OCI-LY1 (cell line): ENCODE results near the gene PLEKHM3.

Experiments
- H2AFZ ChIP-seq: fragments of 200-600 bp; sonication (generic), shearing (Covaris generic); 2 replicates; pipeline ENCODE4 v1.6.0; 2014; ENCODE audit warnings: antibody characterized with exemption, mild to moderate bottlenecking, low read length
- H3F3A ChIP-seq: fragments of 200-600 bp; sonication (generic), shearing (Covaris generic); 2 replicates; pipeline ENCODE4 v1.6.0; 2014; ENCODE audit warnings: mild to moderate bottlenecking, antibody characterized with exemption, low read length, moderate library complexity; ENCODE audit not compliant: insufficient read depth
- H3K27ac ChIP-seq: fragments of 200-600 bp; sonication (generic); 2 replicates; pipeline ENCODE4 v1.5.1; 2014; ENCODE audit warnings: low read length, mixed run types, mild to moderate bottlenecking, low read depth; ENCODE audit not compliant: poor library complexity, severe bottlenecking
- H3K27me3 ChIP-seq: fragments of 200-600 bp; sonication (generic); 2 replicates; pipeline ENCODE4 v1.6.0; 2014; ENCODE audit warnings: antibody characterized with exemption, mild to moderate bottlenecking, low read length, moderate library complexity; ENCODE audit not compliant: insufficient read depth
- H3K36me3 ChIP-seq: fragments of 200-600 bp; sonication (generic); 2 replicates; pipeline ENCODE4 v1.6.1; 2014; ENCODE audit warnings: mild to moderate bottlenecking, antibody characterized with exemption, low read length, moderate library complexity, mixed read lengths; ENCODE audit not compliant: insufficient read depth
- H3K4me1 ChIP-seq: fragments of 200-600 bp; sonication (generic); 2 replicates; pipeline ENCODE4 v1.5.1; 2014; ENCODE audit warnings: mild to moderate bottlenecking, low read length, moderate library complexity; ENCODE audit not compliant: insufficient read depth, severe bottlenecking
- H3K4me2 ChIP-seq: fragments of 200-600 bp; sonication (generic), shearing (Covaris generic); 2 replicates; pipeline ENCODE4 v1.6.1; 2014; ENCODE audit warnings: low read length
- H3K4me3 ChIP-seq: fragments of 200-600 bp; sonication (generic); 2 replicates; pipeline ENCODE4 v1.5.1; 2014; ENCODE audit warnings: low read length, low read depth, mild to moderate bottlenecking, mixed read lengths; ENCODE audit not compliant: poor library complexity, severe bottlenecking
- H3K79me2 ChIP-seq: fragments of 200-600 bp; shearing (Covaris generic); 2 replicates; pipeline ENCODE4 v1.6.1; 2016; ENCODE audit warnings: mixed run types, low read length, mixed read lengths; ENCODE audit not compliant: insufficient read depth
- H3K9ac ChIP-seq: fragments of 200-600 bp; sonication (generic), shearing (Covaris generic); 2 replicates; pipeline ENCODE4 v1.6.1; 2014; ENCODE audit warnings: mild to moderate bottlenecking, low read length, mixed read lengths
- H3K9me2 ChIP-seq: fragments of 200-600 bp; sonication (generic), shearing (Covaris generic); 2 replicates; pipeline ENCODE4 v1.6.1; 2014; ENCODE audit warnings: low read depth, mild to moderate bottlenecking, low read length, mixed read lengths
- H3K9me3 ChIP-seq: fragments of 200-600 bp; shearing (Covaris generic); 2 replicates; pipeline ENCODE4 v1.6.1; 2014; ENCODE audit warnings: low read length, mixed read lengths
- H4K20me1 ChIP-seq: fragments of 200-600 bp; sonication (generic), shearing (Covaris generic); 2 replicates; pipeline ENCODE4 v1.6.0; 2016; ENCODE audit warnings: mild to moderate bottlenecking, low read length; ENCODE audit not compliant: insufficient read depth
- CTCF ChIP-seq: fragments of 200-600 bp; sonication (generic), shearing (Covaris generic); IDR thresholded peaks from 2 replicates; pipeline ENCODE4 v1.5.1; 2017; ENCODE audit warnings: mild to moderate bottlenecking, antibody characterized with exemption, low read length, moderate library complexity, mixed read lengths
- EZH2 ChIP-seq: fragments of 200-600 bp; sonication (generic), shearing (Covaris generic); IDR thresholded peaks from 2 replicates; pipeline ENCODE4 v1.8.0; 2017; ENCODE audit warnings: borderline replicate concordance, mixed run types, mild to moderate bottlenecking, antibody characterized with exemption, low read length, moderate library complexity, mixed read lengths

PLEKHM3 gene

DNA sequence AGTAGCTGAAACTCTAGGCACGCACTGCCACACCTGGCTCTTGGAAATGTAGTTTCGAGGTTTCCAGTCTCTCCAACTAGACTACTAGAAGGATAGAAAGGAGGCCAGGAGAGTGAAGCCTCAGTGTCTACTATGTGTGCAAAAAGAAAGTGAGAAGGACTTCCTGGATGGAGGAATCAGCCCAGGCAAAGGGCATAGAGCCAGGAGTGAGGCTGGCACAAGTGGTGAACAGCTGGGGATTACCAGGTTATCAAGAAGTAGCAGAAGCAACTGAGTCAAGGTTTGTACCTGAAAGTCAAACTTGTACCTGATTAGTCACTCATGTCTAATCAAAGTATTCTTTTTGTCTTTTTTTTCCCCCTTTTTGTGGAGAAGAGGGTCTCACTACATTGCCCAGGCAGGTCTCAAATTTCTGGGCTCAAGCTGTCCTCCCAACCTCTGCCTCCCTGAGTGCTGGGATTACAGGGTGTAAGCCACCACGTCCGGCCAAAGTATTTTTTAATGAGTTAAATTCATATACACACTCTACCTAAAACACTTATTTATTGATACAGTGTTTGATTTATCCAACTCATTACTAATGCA lies 246.9 kb downstream of the PLEKHM3 start:
- H3K27me3 ChIP-seq: no peaks in the 10 kb centered on the region
- no peaks in the 10 kb centered on the region for H3K36me3 ChIP-seq
- H3K9me3 ChIP-seq: no peaks in the 10 kb centered on the region
- TF ChIP-seq EZH2 (no peak), CTCF (no peak)
- no peaks in the 10 kb centered on the region for H3K9me2 ChIP-seq
- no peaks in the 10 kb centered on the region for H3F3A ChIP-seq
- no peaks in the 10 kb centered on the region for H4K20me1 ChIP-seq
- no peak overlapping the region for H3K27ac ChIP-seq
- H3K79me2 ChIP-seq: no peaks in the 10 kb centered on the region
- H3K4me2 ChIP-seq: no peak overlapping the region
- no peaks in the 10 kb centered on the region for H3K4me1 ChIP-seq
- H2AFZ ChIP-seq: no peak overlapping the region
- no peak overlapping the region for H3K9ac ChIP-seq
- H3K4me3 ChIP-seq: no peak overlapping the region

- H3K79me2 ChIP-seq: no peaks in the 10 kb centered on the region
- H4K20me1 ChIP-seq: no peaks in the 10 kb centered on the region
- no peaks in the 10 kb centered on the region for H3K27me3 ChIP-seq
- H3K4me3 ChIP-seq: no peak overlapping the region
- no peaks in the 10 kb centered on the region for H3K9me2 ChIP-seq
- no peak overlapping the region for H2AFZ ChIP-seq
- H3F3A ChIP-seq: no peaks in the 10 kb centered on the region
- no peaks in the 10 kb centered on the region for H3K9me3 ChIP-seq
- H3K27ac ChIP-seq: no peak overlapping the region
- no peak overlapping the region for H3K4me2 ChIP-seq
- H3K4me1 ChIP-seq: no peaks in the 10 kb centered on the region
- no peak overlapping the region for H3K9ac ChIP-seq
- TF ChIP-seq CTCF: no peak
- H3K36me3 ChIP-seq: no peaks in the 10 kb centered on the region
These were observed 248.2 kb downstream of the PLEKHM3 start for GRCh38 chr2:207777124-207777523.

- H4K20me1 ChIP-seq: no peaks in the 10 kb centered on the region
- no peak overlapping the region for H3K9ac ChIP-seq
- no peak overlapping the region for H3K4me2 ChIP-seq
- H3K27ac ChIP-seq: no peak overlapping the region
- no peaks in the 10 kb centered on the region for H3K9me2 ChIP-seq
- H3K9me3 ChIP-seq: no peaks in the 10 kb centered on the region
- H2AFZ ChIP-seq: no peak overlapping the region
- H3K36me3 ChIP-seq: no peaks in the 10 kb centered on the region
- TF ChIP-seq EZH2: no peak
- no peaks in the 10 kb centered on the region for H3F3A ChIP-seq
- no peak overlapping the region for H3K4me3 ChIP-seq
- peaks cover 6% of the 10 kb centered on the region for H3K4me1 ChIP-seq
- H3K27me3 ChIP-seq: no peaks in the 10 kb centered on the region
- no peaks in the 10 kb centered on the region for H3K79me2 ChIP-seq
These were observed 249.9 kb downstream of the PLEKHM3 start for GRCh38 chr2:207775473-207775872.

DNA sequence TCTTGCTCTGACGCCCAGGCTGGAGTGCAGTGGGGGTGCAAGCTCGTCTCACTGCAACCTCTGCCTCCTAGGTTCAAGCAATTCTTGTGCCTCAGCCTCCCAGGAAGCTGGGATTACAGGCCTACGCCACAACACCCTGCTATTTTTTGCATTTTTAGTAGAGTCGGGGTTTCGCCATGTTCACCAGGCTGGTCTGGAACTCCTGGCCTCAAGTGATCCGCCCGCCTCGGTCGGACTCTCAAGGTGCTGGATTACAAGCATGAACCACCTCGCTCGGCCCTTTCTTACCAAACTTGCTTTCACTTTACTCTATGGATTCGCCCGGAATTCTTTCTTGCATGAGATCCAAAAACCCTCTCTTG lies 252.5 kb downstream of the PLEKHM3 start:
- Histone ChIP-seq H3K27me3 (no peaks in the 10 kb centered on the region), H2AFZ (no peak overlapping the region), H3K4me2 (no peak overlapping the region), H3K9me3 (no peaks in the 10 kb centered on the region), H3K9me2 (no peaks in the 10 kb centered on the region), H3K9ac (no peak overlapping the region), H3K4me3 (no peak overlapping the region), H3K27ac (no peak overlapping the region), H3F3A (no peaks in the 10 kb centered on the region), H4K20me1 (no peaks in the 10 kb centered on the region), H3K79me2 (no peaks in the 10 kb centered on the region), H3K36me3 (no peaks in the 10 kb centered on the region), H3K4me1 (peaks cover 27% of the 10 kb centered on the region)
- no peak for TF ChIP-seq CTCF
- TF ChIP-seq EZH2: no peak
